ENCODE data around the gene CACNA1E. TPM values are rescaled to one million over a fixed set of nuclear protein-coding genes. Genes with fewer than 3 reads are reported as not detected.

The CACNA1E gene
- total RNA-seq, 1 donor from 2014 or later: 0.88 TPM

- Histone ChIP-seq H3K4me1 (no peaks in the 10 kb centered on the region), H3K27ac (replicated peaks) (no peak overlapping the region), H3K36me3 (no peaks in the 10 kb centered on the region), H3K4me3 (no peak overlapping the region), H3K9me3 (replicated peaks) (no peaks in the 10 kb centered on the region), H3K27me3 (ENCODE audit: low read depth) (peaks cover 81% of the 10 kb centered on the region)
- intact Hi-C loops (cut with micrococcal nuclease): no loop called here
- DNase-seq: no peak
- no peak for TF ChIP-seq CTCF (IDR thresholded peaks at IDR 0.05; ENCODE audit: borderline replicate concordance)
These were observed 149.6 kb downstream of the CACNA1E start for GRCh38 chr1:181632960-181633359.

GRCh38 chr1:181635110-181635509 is 151.8 kb downstream of the CACNA1E start:
- Histone ChIP-seq H3K27me3 (ENCODE audit: low read depth) (peaks cover 83% of the 10 kb centered on the region), H3K4me1 (no peaks in the 10 kb centered on the region)
- no peak for DNase-seq

GRCh38 chr1:181637998-181638397 is 154.7 kb downstream of the CACNA1E start:
- Histone ChIP-seq H3K27me3 (ENCODE audit: low read depth) (peaks cover 88% of the 10 kb centered on the region), H3K36me3 (no peaks in the 10 kb centered on the region), H3K4me1 (no peaks in the 10 kb centered on the region), H3K9me3 (replicated peaks) (no peaks in the 10 kb centered on the region), H3K27ac (replicated peaks) (no peak overlapping the region), H3K4me3 (no peak overlapping the region)
- intact Hi-C loops (cut with micrococcal nuclease): no loop called here
- TF ChIP-seq CTCF (IDR thresholded peaks at IDR 0.05; ENCODE audit: borderline replicate concordance): no peak
- DNase-seq: no peak

More at GRCh38 chr1:181635110-181635509, 151.8 kb downstream of the CACNA1E start:
- Histone ChIP-seq H3K4me3 (no peak overlapping the region), H3K36me3 (no peaks in the 10 kb centered on the region), H3K27ac (replicated peaks) (no peak overlapping the region), H3K9me3 (replicated peaks) (no peaks in the 10 kb centered on the region)
- TF ChIP-seq CTCF (IDR thresholded peaks at IDR 0.05; ENCODE audit: borderline replicate concordance): no peak
- intact Hi-C loops (cut with micrococcal nuclease): no loop called here

- no peak overlapping the region for H3K4me3 ChIP-seq
- H3K36me3 ChIP-seq: no peaks in the 10 kb centered on the region
- intact Hi-C loops (cut with micrococcal nuclease): no loop called here
- no peak for TF ChIP-seq CTCF (IDR thresholded peaks at IDR 0.05; ENCODE audit: borderline replicate concordance)
- no peak for DNase-seq
- no peaks in the 10 kb centered on the region for H3K4me1 ChIP-seq
- no peak overlapping the region for H3K27ac ChIP-seq (replicated peaks)
- peaks cover 87% of the 10 kb centered on the region for H3K27me3 ChIP-seq (ENCODE audit: low read depth)
- H3K9me3 ChIP-seq (replicated peaks): no peaks in the 10 kb centered on the region
These were observed 157.6 kb downstream of the CACNA1E start for GRCh38 chr1:181640956-181641355.

GRCh38 chr1:181643631-181644030 is 160.3 kb downstream of the CACNA1E start:
- Histone ChIP-seq H3K9me3 (replicated peaks) (no peaks in the 10 kb centered on the region), H3K27ac (replicated peaks) (no peak overlapping the region), H3K36me3 (no peaks in the 10 kb centered on the region), H3K4me3 (no peak overlapping the region), H3K4me1 (no peaks in the 10 kb centered on the region), H3K27me3 (ENCODE audit: low read depth) (peaks cover 93% of the 10 kb centered on the region)
- DNase-seq: no peak
- intact Hi-C loops (cut with micrococcal nuclease): no loop called here
- no peak for TF ChIP-seq CTCF (IDR thresholded peaks at IDR 0.05; ENCODE audit: borderline replicate concordance)

- no peak for DNase-seq
- Histone ChIP-seq H3K4me3 (no peak overlapping the region), H3K36me3 (no peaks in the 10 kb centered on the region), H3K9me3 (replicated peaks) (no peaks in the 10 kb centered on the region), H3K27me3 (ENCODE audit: low read depth) (peaks cover 81% of the 10 kb centered on the region), H3K4me1 (no peaks in the 10 kb centered on the region), H3K27ac (replicated peaks) (no peak overlapping the region)
- intact Hi-C loops (cut with micrococcal nuclease): no loop called here
- TF ChIP-seq CTCF (IDR thresholded peaks at IDR 0.05; ENCODE audit: borderline replicate concordance): no peak
These were observed 161.9 kb downstream of the CACNA1E start for GRCh38 chr1:181645171-181645570.
